NB4 (cell line): ENCODE measurements around the gene CYB5A.

Source experiments
- POLR2A ChIP-seq: IDR thresholded peaks from 2 replicates; pipeline ENCODE4 v1.6.1; 2011; ENCODE audit warnings: mild to moderate bottlenecking; ENCODE audit not compliant: insufficient read length; ENCODE audit errors: extremely low read depth
- TF ChIP-seq, protein P1 (sequence below): IDR thresholded peaks from one replicate; pipeline ENCODE4 v1.5.1; 2012; ENCODE audit warnings: low read depth, low read length
- TF ChIP-seq, protein P2 (sequence below): IDR thresholded peaks from 2 replicates; pipeline ENCODE4 v1.6.1; 2011; ENCODE audit warnings: low read depth, low read length

DNA sequence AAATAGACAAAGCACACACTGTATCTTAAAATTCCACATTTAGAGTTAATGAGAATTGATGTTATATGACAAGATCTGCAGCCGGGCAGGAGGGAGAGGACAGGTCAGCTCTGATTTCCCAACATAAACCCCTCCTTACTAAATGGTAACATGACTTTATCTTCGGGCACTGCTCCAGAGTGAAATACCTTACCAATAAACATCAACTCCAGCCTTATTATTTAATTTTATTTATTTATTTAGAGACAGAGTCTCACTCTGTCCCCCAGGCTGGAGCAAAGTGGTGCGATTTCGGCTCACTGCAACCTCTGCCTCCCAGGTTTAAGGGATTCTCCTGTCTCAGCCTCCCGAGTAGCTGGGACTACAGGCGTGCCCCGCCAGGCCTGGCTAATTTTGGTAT lies 1.7 kb downstream of the CYB5A start:
- no peak for TF ChIP-seq POLR2A
- TF ChIP-seq, protein P1, sequence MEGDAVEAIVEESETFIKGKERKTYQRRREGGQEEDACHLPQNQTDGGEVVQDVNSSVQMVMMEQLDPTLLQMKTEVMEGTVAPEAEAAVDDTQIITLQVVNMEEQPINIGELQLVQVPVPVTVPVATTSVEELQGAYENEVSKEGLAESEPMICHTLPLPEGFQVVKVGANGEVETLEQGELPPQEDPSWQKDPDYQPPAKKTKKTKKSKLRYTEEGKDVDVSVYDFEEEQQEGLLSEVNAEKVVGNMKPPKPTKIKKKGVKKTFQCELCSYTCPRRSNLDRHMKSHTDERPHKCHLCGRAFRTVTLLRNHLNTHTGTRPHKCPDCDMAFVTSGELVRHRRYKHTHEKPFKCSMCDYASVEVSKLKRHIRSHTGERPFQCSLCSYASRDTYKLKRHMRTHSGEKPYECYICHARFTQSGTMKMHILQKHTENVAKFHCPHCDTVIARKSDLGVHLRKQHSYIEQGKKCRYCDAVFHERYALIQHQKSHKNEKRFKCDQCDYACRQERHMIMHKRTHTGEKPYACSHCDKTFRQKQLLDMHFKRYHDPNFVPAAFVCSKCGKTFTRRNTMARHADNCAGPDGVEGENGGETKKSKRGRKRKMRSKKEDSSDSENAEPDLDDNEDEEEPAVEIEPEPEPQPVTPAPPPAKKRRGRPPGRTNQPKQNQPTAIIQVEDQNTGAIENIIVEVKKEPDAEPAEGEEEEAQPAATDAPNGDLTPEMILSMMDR: no peak
- TF ChIP-seq, protein P2, sequence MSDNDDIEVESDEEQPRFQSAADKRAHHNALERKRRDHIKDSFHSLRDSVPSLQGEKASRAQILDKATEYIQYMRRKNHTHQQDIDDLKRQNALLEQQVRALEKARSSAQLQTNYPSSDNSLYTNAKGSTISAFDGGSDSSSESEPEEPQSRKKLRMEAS: no peak
